Endodermal cell (in vitro differentiated cells): Measurements from ENCODE around the gene GABRR1. TPM values are rescaled to one million over a fixed set of nuclear protein-coding genes. Genes with fewer than 3 reads are reported as not detected.

ENCODE experiments used
- DNase-seq: peaks from one replicate; pipeline ENCODE4 v3.0.0-alpha.2; 2017
- H3K27ac ChIP-seq: 2 replicates; pipeline ENCODE4 v1.5.1; 2013; ENCODE audit warnings: mild to moderate bottlenecking, low read depth, low read length, moderate library complexity
- H3K27me3 ChIP-seq: 2 replicates; pipeline ENCODE4 v1.6.1; 2013; ENCODE audit warnings: mild to moderate bottlenecking, low read length, moderate library complexity; ENCODE audit not compliant: insufficient read depth, control insufficient read depth, poor library complexity, severe bottlenecking
- H3K36me3 ChIP-seq: 2 replicates; pipeline ENCODE4 v1.7.0; 2013; ENCODE audit warnings: mild to moderate bottlenecking, low read length, moderate library complexity; ENCODE audit not compliant: control insufficient read depth, insufficient read depth
- H3K4me1 ChIP-seq: one replicate; pipeline ENCODE4 v1.7.0; 2013; ENCODE audit warnings: low read length; ENCODE audit not compliant: control insufficient read depth, insufficient read depth
- H3K4me3 ChIP-seq: 2 replicates; pipeline ENCODE4 v1.5.1; 2013; ENCODE audit warnings: mild to moderate bottlenecking, low read length, moderate library complexity
- H3K9ac ChIP-seq: 2 replicates; pipeline ENCODE4 v1.6.1; 2013; ENCODE audit warnings: mild to moderate bottlenecking, low read length, moderate library complexity; ENCODE audit not compliant: poor library complexity, severe bottlenecking; ENCODE audit errors: extremely low read depth
- H3K9me3 ChIP-seq: 2 replicates; pipeline ENCODE4 v1.6.1; 2013; ENCODE audit warnings: mild to moderate bottlenecking, low read length, moderate library complexity; ENCODE audit not compliant: control insufficient read depth
- H3K27ac Mint-ChIP-seq: 2 replicates; pipeline ENCODE4 v1.8.0; 2020; ENCODE audit warnings: mixed read lengths
- H3K27me3 Mint-ChIP-seq: 2 replicates; pipeline ENCODE4 v1.8.0; 2021; ENCODE audit warnings: mild to moderate bottlenecking, mixed read lengths; ENCODE audit not compliant: insufficient read depth
- H3K36me3 Mint-ChIP-seq: 2 replicates; pipeline ENCODE4 v1.8.0; 2020; ENCODE audit warnings: low read depth, mixed read lengths
- H3K4me1 Mint-ChIP-seq: 2 replicates; pipeline ENCODE4 v1.8.0; 2020; ENCODE audit warnings: mixed read lengths
- H3K4me3 Mint-ChIP-seq: 2 replicates; pipeline ENCODE4 v1.8.0; 2020; ENCODE audit warnings: mild to moderate bottlenecking, moderate library complexity, mixed read lengths
- H3K9me3 Mint-ChIP-seq: 2 replicates; pipeline ENCODE4 v1.8.0; 2020; ENCODE audit warnings: mild to moderate bottlenecking, mixed read lengths
- CTCF ChIP-seq: fragments of 200-600 bp; sonication (generic); conservative IDR thresholded peaks from 2 replicates; pipeline ENCODE4 v1.5.0; 2021; ENCODE audit warnings: antibody characterized with exemption, mild to moderate bottlenecking
- WGBS, 2 experiments: methylation state at CpG; one replicate each; pipeline versions ENCODE4 v1.1.5 to v1.1.7; 2013; ENCODE audit warnings: missing lambda C conversion rate in 2 of 2, mixed read lengths in 1 of 2; ENCODE audit not compliant: insufficient coverage in 1 of 2, insufficient read length in 1 of 2; 5-methylcytosine and 5-hydroxymethylcytosine counted together
- total RNA-seq, 2 donors: library from RNA; stranded (reverse); fragmentation: NEBNext Ultra II Directional in 1 of 2; extraction: Animal tissue kit (Norgen Biotek cat#: 25700) in 1 of 2; gene quantifications; 2 replicates in 1 of 2; 3 replicates in 1 of 2; pipeline ENCODE4 v1.2.1, GENCODE V29; 2021

Gene GABRR1
- total RNA-seq, 2 donors from 2014 or later, result 0.46 TPM; not detected in 1

GRCh38 chr6:89212472-89212871 is 4.7 kb downstream of the GABRR1 start:
- H3K27ac Mint-ChIP-seq, result no peak overlapping the region
- DNase-seq, result no peak
- no peaks in the 10 kb centered on the region for H3K36me3 Mint-ChIP-seq
- H3K9me3 Mint-ChIP-seq, result no peaks in the 10 kb centered on the region
- no peak overlapping the region for H3K4me3 Mint-ChIP-seq
- no peaks in the 10 kb centered on the region for H3K27me3 Mint-ChIP-seq
- peaks cover under 1% of the 10 kb centered on the region for H3K4me1 Mint-ChIP-seq
- H3K27ac ChIP-seq, result no peak overlapping the region
- no peak for TF ChIP-seq CTCF
- H3K9ac ChIP-seq, result no peak overlapping the region
- H3K36me3 ChIP-seq, result no peaks in the 10 kb centered on the region
- H3K4me1 ChIP-seq, result no peaks in the 10 kb centered on the region
- WGBS, 2 experiments, result 49 to 61% methylated on average over 4 to 5 of the region's 5 CpGs
- H3K9me3 ChIP-seq, result no peaks in the 10 kb centered on the region
- no peak overlapping the region for H3K4me3 ChIP-seq
- H3K27me3 ChIP-seq, result no peaks in the 10 kb centered on the region

GRCh38 chr6:89209457-89209856 is 7.7 kb downstream of the GABRR1 start:
- Histone ChIP-seq H3K27ac (no peak overlapping the region), H3K4me1 (no peaks in the 10 kb centered on the region), H3K27me3 (no peaks in the 10 kb centered on the region), H3K4me3 (no peak overlapping the region), H3K36me3 (no peaks in the 10 kb centered on the region), H3K9ac (no peak overlapping the region), H3K9me3 (no peaks in the 10 kb centered on the region)
- Mint-ChIP-seq H3K4me3 (no peak overlapping the region), H3K27me3 (no peaks in the 10 kb centered on the region), H3K9me3 (no peaks in the 10 kb centered on the region), H3K4me1 (no peaks in the 10 kb centered on the region), H3K36me3 (no peaks in the 10 kb centered on the region), H3K27ac (no peak overlapping the region)
- no peak for TF ChIP-seq CTCF
- no peak for DNase-seq
- 91 to 92% methylated on average over 6 of the region's 6 CpGs for WGBS, 2 experiments

GRCh38 chr6:89208551-89208950 is 8.6 kb downstream of the GABRR1 start:
- Mint-ChIP-seq H3K27me3 (no peaks in the 10 kb centered on the region), H3K4me1 (no peaks in the 10 kb centered on the region), H3K4me3 (no peak overlapping the region), H3K27ac (no peak overlapping the region), H3K36me3 (no peaks in the 10 kb centered on the region), H3K9me3 (no peaks in the 10 kb centered on the region)
- Histone ChIP-seq H3K4me3 (no peak overlapping the region), H3K27ac (no peak overlapping the region), H3K9me3 (no peaks in the 10 kb centered on the region), H3K9ac (no peak overlapping the region), H3K4me1 (no peaks in the 10 kb centered on the region), H3K27me3 (no peaks in the 10 kb centered on the region), H3K36me3 (no peaks in the 10 kb centered on the region)
- WGBS, 2 experiments, result 95 to 97% methylated on average over 3 to 4 of the region's 4 CpGs
- no peak for TF ChIP-seq CTCF
- no peak for DNase-seq
